D721Med (cell line): Measurements from ENCODE around the gene ADAMTSL3.

Source experiments
- DNase-seq: peaks from one replicate; pipeline ENCODE4 v3.0.0; 2011; ENCODE audit warnings: low spot score; ENCODE audit not compliant: insufficient read length
- FAIRE-seq: peaks from 2 replicates; lab custom pipeline; 2011; peaks lifted over from hg19 to GRCh38; lab: Jason Lieb, UNC
- TF ChIP-seq, protein P1 (sequence below): IDR thresholded peaks from 2 replicates; pipeline ENCODE4 v1.5.1; 2012; ENCODE audit warnings: mild to moderate bottlenecking, control low read depth; ENCODE audit not compliant: insufficient read depth; ENCODE audit errors: missing control alignments

The ADAMTSL3 gene

DNA sequence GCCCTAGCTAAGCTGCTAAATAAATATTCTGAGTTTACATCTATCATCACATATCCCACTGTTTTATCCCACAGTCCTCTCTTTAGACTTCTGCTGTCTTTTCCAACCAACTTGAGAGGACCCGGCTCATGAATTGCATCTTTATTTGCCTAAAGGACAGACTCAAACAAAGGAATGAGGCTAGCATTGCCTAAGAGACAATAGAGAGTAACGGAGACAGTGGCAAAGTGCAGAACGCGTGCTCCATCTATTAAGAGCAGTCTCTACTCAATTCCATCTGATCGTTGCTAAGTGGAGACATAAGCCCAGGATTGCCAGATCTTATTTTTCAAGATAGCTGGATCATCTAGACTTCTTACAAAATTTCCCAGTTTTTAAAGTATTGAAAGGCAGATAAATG, 2.3 kb downstream of the ADAMTSL3 start:
- FAIRE-seq (no peak), DNase-seq (no peak)
- TF ChIP-seq, protein P1, sequence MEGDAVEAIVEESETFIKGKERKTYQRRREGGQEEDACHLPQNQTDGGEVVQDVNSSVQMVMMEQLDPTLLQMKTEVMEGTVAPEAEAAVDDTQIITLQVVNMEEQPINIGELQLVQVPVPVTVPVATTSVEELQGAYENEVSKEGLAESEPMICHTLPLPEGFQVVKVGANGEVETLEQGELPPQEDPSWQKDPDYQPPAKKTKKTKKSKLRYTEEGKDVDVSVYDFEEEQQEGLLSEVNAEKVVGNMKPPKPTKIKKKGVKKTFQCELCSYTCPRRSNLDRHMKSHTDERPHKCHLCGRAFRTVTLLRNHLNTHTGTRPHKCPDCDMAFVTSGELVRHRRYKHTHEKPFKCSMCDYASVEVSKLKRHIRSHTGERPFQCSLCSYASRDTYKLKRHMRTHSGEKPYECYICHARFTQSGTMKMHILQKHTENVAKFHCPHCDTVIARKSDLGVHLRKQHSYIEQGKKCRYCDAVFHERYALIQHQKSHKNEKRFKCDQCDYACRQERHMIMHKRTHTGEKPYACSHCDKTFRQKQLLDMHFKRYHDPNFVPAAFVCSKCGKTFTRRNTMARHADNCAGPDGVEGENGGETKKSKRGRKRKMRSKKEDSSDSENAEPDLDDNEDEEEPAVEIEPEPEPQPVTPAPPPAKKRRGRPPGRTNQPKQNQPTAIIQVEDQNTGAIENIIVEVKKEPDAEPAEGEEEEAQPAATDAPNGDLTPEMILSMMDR: no peak

DNA sequence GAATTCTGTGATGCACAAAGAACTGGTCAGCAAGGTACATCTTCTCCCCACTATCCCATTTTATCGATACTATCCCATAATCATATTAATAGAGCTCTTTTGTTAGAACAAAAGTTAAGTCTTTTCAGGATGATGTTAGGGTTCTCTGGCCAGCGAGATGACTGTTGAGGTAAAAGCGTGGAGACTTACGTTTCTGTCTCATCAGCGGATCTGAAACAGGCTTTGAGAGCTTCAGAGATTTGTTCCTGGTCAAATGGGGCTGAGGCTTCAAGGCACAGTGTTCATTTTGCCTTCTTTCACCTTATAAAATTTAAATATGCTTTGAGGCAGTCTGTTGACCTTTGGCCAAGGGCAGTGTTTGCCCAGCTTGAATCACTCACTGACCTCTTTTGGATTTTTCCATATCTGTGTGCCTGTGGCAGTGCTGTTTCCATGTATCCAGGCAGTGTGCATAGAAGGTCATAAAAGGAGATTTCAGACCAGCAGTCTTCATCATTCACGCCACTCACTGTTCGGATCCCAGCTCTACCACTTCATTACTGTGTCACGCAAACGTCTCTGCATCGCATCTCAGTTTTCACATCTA, 3.1 kb downstream of the ADAMTSL3 start:
- FAIRE-seq (no peak), DNase-seq (no peak)
- TF ChIP-seq, protein P1: no peak

GRCh38 chr15:83657549-83657948, 3.6 kb downstream of the ADAMTSL3 start:
- TF ChIP-seq, protein P1: no peak
- FAIRE-seq: no peak
- no peak for DNase-seq

DNA sequence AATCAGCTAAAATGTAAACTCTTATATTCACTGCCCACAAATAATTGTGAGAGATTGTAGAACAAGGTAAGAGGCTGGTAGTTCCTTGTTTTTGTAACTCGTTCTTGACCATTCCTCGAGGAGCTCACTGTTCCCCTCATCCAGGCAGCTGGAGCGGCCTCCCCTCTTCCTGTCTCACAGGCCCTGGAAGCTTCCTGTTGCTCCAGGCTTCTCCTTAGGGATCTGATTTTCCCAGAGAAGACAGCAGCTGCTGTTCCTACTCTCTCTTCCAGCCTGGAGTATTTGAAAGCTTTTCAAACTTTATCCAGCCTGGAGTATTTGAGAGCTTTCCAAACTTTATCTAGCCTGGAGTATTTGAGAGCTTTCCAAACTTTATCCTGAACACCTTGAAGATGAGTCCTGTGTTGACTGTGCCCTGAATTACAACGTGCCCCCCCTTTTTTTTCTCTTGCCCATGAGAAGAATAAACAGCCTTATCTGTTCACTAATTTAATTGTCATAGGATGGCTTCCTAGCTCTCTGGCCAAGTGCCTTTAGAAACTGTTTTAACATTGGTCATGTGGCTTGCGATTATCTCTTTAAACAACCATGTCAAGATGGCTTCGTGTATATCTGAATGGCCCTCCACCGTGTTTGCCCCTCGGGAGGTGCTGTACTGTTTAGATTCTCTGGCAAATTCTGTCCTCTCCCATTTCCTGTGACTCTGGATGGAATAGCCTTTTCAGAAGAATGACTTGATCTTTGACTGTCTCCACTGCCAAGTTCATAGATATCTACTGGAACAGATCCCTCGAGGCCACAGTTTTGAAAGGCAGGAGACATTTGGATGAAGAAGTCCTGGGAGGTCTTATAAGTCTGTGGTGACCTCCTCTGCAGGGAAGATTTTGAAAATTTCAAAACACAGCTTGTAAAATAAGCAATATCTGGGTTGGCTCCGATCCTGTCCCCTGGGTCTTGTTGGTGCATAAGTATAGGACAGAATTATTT, 4.8 kb downstream of the ADAMTSL3 start:
- DNase-seq (no peak), FAIRE-seq (no peak)
- TF ChIP-seq, protein P1: no peak

DNA sequence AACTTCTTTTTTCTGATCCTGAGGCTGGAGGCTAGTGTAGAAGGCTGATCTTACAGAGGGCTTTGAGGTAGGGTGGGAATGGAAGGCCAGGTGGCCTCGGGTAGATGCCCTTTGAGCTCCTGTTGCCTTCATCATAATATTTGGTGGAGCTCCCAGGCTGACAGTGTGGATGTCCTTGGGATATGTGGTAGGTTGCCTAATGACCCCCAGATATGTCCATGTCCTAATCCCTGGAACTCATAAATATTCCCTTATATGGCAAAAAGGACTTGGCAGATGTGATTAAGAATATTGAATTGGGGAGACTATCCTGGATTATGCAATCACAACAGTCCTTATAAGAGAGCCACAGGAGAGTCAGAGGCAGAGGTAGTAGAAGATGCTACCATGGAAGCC, 5.5 kb downstream of the ADAMTSL3 start:
- DNase-seq (no peak), FAIRE-seq (no peak)
- TF ChIP-seq, protein P1: no peak

- no peak for FAIRE-seq
- TF ChIP-seq, protein P1: no peak
- DNase-seq: no peak
Measured at GRCh38 chr15:83665480-83665879, 11.6 kb downstream of the ADAMTSL3 start.
